ENCODE measurements around the gene GYPB.
"Not testable (repeated sequence)": the region's sequence is repeated elsewhere in the genome, so short reads cannot be mapped to it uniquely, and the experiment has no call there.

Gene GYPB

DNA sequence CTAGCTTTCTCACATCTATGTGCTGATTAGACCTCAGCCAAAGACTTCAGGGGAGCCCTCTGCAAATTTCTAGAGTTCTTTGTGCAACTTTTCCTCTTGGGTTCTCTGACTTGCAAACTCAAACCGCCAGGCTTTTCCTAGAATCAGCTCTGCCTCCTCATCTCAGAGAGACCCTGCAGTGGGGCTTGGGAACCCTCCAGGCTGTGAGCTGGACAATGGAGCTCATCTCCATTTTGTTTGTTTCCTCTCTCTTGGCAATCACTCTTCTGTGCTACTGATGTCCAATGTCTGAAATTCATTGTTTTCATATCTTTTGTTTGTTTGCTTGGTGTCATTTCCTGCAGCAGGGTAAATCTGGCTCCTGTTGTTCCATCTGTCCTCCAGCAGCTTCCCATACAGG is 33.0 kb downstream of the GYPB start:
- no peak for DNase-seq (ENCODE audit: insufficient read length, low spot score)
- FAIRE-seq, result no peak
- TF ChIP-seq, protein P1, sequence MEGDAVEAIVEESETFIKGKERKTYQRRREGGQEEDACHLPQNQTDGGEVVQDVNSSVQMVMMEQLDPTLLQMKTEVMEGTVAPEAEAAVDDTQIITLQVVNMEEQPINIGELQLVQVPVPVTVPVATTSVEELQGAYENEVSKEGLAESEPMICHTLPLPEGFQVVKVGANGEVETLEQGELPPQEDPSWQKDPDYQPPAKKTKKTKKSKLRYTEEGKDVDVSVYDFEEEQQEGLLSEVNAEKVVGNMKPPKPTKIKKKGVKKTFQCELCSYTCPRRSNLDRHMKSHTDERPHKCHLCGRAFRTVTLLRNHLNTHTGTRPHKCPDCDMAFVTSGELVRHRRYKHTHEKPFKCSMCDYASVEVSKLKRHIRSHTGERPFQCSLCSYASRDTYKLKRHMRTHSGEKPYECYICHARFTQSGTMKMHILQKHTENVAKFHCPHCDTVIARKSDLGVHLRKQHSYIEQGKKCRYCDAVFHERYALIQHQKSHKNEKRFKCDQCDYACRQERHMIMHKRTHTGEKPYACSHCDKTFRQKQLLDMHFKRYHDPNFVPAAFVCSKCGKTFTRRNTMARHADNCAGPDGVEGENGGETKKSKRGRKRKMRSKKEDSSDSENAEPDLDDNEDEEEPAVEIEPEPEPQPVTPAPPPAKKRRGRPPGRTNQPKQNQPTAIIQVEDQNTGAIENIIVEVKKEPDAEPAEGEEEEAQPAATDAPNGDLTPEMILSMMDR (IDR thresholded peaks at IDR 0.05; ENCODE audit: insufficient read depth, missing control alignments), result no peak

DNA sequence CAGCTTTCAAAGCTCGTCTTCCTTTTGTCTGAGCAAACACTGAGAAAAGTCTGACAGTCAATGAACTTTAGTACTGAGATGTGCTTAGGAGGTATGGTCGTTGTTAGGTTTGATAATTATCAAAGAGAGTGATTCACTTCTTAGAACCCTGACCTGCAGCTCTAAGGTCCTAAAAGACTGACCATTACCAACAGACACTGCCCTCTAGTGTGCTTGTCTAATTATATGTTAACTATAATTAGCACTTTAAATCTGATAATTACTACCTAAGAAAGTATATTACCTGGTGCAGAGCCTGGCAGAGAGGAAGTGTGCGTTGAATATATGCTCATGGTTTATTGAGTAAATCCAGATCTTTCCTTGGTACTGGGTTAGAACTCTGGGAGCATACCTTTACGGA is 38.4 kb downstream of the GYPB start:
- not testable (repeated sequence) for FAIRE-seq; DNase-seq (ENCODE audit: insufficient read length, low spot score)

DNA sequence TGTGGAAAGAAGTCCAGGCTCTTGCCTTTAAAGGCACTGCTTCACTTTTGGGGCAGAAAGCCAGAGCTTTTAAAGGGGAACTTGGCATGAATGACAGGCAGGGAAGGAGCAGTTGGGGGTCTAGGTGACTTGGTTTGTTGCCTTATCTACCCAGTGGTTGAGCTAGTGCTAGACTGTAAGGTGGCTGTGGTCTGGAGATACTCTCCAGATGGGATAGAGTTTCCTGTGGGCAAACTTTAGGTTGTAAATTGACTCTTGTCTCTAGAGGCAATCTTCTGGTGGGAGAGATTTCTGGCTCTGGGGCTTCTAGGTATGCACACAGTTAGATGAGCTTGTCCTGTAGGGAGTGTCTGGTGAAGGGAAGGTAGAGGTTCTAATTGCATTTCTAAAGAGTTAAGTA is 43.7 kb downstream of the GYPB start:
- not testable (repeated sequence) for FAIRE-seq; DNase-seq (ENCODE audit: insufficient read length, low spot score)

- not testable (repeated sequence) for FAIRE-seq; DNase-seq (ENCODE audit: insufficient read length, low spot score)
Observed at GRCh38 chr4:143974021-143974420, 45.2 kb downstream of the GYPB start.

- no peak for DNase-seq (ENCODE audit: insufficient read length, low spot score)
- TF ChIP-seq, protein P1 (IDR thresholded peaks at IDR 0.05; ENCODE audit: insufficient read depth, missing control alignments), result no peak
- no peak for FAIRE-seq
Observed at GRCh38 chr4:143961075-143961474, 58.1 kb downstream of the GYPB start.

- DNase-seq (ENCODE audit: insufficient read length, low spot score); FAIRE-seq: not testable (repeated sequence)
Observed at GRCh38 chr4:143955306-143955705, 63.9 kb downstream of the GYPB start.

DNA sequence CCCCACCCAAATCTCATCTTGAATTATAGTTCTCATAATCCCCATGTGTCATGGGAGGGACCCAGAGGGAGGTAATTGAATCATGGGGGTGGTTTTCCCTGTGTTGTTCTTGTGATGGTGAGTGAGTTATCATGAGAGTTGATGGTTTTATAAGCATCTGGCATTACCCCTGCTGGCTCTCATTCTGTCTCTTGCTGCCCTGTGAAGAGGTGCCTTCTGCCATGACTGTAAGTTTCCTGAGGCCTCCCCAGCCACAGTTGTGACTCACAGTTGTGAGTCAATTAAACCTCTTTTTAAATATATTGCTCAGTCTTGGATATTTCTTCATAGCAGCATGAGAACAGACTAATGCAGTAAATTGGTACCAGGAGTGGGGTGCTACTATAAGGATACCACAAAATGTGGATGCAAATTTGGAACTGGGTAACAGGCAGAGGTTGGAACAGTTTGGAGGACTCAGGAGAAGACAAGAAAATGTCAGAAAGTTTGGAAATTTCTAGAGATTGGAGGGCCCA is 67.7 kb downstream of the GYPB start:
- FAIRE-seq; DNase-seq (ENCODE audit: insufficient read length, low spot score): not testable (repeated sequence)

DNA sequence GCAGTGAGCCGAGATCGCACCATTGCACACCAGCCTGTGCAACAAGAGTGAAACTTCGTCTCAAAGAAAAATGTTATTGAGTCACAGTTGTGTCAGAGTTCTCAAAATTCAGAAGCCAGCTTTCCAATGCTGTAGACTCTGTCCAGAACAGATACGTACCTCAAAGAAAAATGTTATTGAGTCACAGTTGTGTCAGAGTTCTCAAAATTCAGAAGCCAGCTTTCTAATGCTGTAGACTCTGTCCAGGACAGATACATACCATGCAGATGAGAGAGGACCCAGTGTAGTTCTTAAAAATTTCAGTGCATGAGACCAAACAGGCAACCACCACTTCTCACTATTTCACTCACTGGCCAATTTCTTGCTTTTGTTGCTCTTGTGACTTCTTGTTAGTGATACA is 68.2 kb downstream of the GYPB start:
- DNase-seq (ENCODE audit: insufficient read length, low spot score); FAIRE-seq: not testable (repeated sequence)

DNA sequence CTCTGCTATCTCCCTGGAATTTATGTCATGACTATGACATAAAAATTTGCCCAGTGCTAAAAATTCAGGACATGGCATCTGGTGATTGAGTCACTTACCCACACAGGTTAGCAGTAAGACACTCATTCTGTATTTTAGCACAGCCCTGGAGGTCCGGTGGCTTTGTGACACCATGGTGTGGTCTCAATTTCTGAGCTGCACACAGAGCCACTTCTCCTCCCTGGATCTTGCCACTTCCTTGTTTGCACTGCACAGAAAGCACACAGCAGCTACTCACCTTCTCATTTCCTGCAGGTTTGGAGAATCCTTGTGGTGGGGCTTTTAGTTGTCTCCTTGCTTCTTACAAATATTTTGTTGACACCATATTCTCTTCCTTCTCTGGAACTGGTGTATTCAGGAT is 69.0 kb downstream of the GYPB start:
- not testable (repeated sequence) for FAIRE-seq; DNase-seq (ENCODE audit: insufficient read length, low spot score)

GRCh38 chr4:143947493-143947892 is 71.7 kb downstream of the GYPB start:
- FAIRE-seq; DNase-seq (ENCODE audit: insufficient read length, low spot score): not testable (repeated sequence)

All from D721Med (cell line).